Tibial nerve (tissue), 4 donors: ENCODE results near the gene DZIP1.

Experiments used
- EP300 ChIP-seq, 2 donors: sonication (generic); formaldehyde crosslinking; IDR thresholded peaks; one replicate each; pipeline ENCODE4 v1.6.1; 2017; ENCODE audit warnings: antibody characterized with exemption in 2 of 2, mild to moderate bottlenecking in 1 of 2
- POLR2A ChIP-seq, 2 donors: fragments of 450-650 bp; IDR thresholded peaks; one replicate each; pipeline ENCODE4 v1.6.1; 2017; ENCODE audit warnings: antibody characterized with exemption in 2 of 2, mild to moderate bottlenecking in 2 of 2, moderate library complexity in 2 of 2
- TF ChIP-seq, protein P1 (sequence below), 5 experiments: fragments of 200-600 bp in 3 of 5; fragments of 450-650 bp in 2 of 5; sonication (generic) in 3 of 5; IDR thresholded peaks; one replicate each; pipeline ENCODE4 v1.5.1; 2016 to 2019; ENCODE audit warnings: antibody characterized with exemption in 5 of 5, mild to moderate bottlenecking in 3 of 5, moderate library complexity in 2 of 5

DNA sequence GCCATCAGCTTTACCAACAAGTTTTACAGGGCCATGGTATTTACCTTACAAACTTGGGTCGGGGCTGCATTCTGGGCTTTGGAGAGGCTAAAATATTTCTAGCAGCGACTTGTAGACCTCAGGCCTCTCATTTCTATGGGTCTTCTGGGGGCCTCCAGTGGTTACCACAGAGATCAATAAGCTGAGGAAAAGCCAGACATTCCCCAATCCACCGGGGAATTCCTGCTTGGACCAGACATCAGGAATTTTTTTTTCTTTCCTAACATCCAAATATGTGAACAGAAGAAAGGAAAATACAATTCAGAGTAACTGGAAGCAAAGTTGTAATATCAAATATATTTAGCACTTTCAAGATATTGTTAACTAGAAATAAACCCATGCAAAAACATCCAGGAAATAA is 1.5 kb downstream of the DZIP1 start:
- TF ChIP-seq POLR2A (IDR thresholded peaks at IDR 0.05) (no peak), EP300 (IDR thresholded peaks at IDR 0.05) (no peak)
- TF ChIP-seq, protein P1, sequence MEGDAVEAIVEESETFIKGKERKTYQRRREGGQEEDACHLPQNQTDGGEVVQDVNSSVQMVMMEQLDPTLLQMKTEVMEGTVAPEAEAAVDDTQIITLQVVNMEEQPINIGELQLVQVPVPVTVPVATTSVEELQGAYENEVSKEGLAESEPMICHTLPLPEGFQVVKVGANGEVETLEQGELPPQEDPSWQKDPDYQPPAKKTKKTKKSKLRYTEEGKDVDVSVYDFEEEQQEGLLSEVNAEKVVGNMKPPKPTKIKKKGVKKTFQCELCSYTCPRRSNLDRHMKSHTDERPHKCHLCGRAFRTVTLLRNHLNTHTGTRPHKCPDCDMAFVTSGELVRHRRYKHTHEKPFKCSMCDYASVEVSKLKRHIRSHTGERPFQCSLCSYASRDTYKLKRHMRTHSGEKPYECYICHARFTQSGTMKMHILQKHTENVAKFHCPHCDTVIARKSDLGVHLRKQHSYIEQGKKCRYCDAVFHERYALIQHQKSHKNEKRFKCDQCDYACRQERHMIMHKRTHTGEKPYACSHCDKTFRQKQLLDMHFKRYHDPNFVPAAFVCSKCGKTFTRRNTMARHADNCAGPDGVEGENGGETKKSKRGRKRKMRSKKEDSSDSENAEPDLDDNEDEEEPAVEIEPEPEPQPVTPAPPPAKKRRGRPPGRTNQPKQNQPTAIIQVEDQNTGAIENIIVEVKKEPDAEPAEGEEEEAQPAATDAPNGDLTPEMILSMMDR (IDR thresholded peaks at IDR 0.05) = no peak
